Skin epidermis (tissue), 12 donors: ENCODE data around the gene SHCBP1L.
"Not testable (repeated sequence)": the region's sequence is repeated elsewhere in the genome, so short reads cannot be mapped to it uniquely, and the experiment has no call there.

Experiments used
- H3K27ac ChIP-seq, 21 experiments: fragments of 200-600 bp; sonication (generic) in 11 of 21; one replicate each; pipeline ENCODE4 v1.5.0; 2020; ENCODE audit warnings: mild to moderate bottlenecking in 3 of 21, inconsistent platforms in 2 of 21, moderate library complexity in 2 of 21
- H3K4me3 ChIP-seq, 7 experiments: fragments of 200-600 bp; sonication (generic) in 2 of 7; one replicate each; pipeline ENCODE4 v1.5.0; 2020; ENCODE audit warnings: inconsistent platforms in 2 of 7, mild to moderate bottlenecking in 2 of 7, moderate library complexity in 1 of 7

SHCBP1L gene

DNA sequence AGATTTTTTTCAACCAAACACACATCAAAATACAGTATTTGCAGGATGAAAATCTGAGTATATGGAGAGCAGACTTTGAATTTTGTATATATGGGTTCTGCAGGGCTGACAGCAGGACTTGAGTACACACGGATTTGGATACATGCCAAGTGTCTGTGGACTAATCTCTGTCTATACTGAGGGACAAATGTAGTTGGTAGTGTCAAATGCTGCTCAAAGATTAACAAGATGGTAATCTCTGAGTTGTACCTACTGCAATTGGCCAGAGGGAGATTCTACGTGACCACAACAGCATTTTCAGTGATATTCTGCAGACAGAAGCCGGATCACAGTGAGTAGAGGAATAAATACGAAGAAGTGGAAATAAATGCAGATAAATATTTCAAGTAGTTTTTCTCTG lies 43.4 kb downstream of the SHCBP1L start:
- H3K4me3 ChIP-seq: no peak overlapping the region
- H3K27ac ChIP-seq: no peak overlapping the region

DNA sequence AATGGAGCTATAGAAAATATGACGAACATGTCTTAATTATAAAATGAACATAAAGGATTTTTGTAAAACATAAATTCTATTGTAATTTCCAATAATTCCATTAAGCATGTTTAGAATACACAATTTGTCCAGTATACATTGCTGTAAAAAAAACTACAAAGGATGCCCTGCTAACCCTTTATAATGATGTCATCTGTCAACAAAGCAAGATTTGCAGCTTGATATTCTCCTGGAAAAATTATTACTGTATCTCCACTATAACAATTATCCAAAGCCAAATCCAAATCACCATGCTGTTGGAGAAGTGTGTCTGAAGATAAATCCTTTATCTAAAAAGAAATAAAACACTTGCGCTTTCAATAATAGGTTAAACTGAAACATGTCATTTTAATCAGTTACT lies 47.6 kb downstream of the SHCBP1L start:
- Histone ChIP-seq H3K27ac (no peak overlapping the region), H3K4me3 (no peak overlapping the region)

DNA sequence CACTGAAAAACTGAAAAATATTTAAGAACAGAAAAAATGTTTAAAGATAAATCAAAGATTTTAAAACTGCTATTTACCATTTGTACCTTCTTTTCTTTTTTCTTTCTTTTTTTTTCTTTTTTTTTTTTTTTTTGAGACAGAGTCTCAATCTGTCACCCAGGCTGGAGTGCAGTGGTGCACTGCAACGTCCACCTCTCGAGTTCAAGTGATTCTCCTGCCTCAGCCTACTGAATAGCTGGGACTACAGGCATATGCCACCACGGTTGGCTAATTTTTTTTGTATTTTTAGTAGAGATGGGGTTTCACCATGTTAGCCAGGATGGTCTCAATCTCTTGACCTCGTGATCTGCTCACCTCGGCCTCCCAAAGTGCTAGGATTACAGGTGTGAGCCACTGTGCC lies 51.0 kb downstream of the SHCBP1L start:
- H3K27ac ChIP-seq, H3K4me3 ChIP-seq: not testable (repeated sequence)

- Histone ChIP-seq H3K4me3 (no peak overlapping the region), H3K27ac (no peak overlapping the region)
These were observed 55.3 kb downstream of the SHCBP1L start for GRCh38 chr1:182897696-182898095.

- H3K4me3 ChIP-seq: no peak overlapping the region
- H3K27ac ChIP-seq: no peak overlapping the region
These were observed 61.9 kb downstream of the SHCBP1L start for GRCh38 chr1:182890927-182891610.

DNA sequence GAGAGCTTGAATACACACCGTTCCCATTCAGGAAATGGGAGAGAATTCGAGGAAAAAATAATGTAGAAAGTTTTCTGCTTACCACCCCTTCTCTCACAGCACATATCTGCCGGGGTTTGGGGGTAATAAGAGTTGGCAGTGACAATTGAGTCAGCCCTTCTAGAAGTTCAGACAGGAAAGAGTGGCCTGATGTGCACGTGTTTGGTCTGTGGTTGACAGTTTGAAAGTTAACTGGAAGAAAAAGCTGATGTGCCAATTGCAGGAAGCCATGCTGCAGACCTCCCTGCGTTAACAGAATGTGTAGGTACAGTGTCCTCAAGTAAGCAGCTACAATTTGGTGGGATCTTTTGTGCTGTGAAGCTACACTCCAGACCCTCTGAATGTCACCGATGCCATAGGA lies 63.0 kb downstream of the SHCBP1L start:
- H3K27ac ChIP-seq: no peak overlapping the region

DNA sequence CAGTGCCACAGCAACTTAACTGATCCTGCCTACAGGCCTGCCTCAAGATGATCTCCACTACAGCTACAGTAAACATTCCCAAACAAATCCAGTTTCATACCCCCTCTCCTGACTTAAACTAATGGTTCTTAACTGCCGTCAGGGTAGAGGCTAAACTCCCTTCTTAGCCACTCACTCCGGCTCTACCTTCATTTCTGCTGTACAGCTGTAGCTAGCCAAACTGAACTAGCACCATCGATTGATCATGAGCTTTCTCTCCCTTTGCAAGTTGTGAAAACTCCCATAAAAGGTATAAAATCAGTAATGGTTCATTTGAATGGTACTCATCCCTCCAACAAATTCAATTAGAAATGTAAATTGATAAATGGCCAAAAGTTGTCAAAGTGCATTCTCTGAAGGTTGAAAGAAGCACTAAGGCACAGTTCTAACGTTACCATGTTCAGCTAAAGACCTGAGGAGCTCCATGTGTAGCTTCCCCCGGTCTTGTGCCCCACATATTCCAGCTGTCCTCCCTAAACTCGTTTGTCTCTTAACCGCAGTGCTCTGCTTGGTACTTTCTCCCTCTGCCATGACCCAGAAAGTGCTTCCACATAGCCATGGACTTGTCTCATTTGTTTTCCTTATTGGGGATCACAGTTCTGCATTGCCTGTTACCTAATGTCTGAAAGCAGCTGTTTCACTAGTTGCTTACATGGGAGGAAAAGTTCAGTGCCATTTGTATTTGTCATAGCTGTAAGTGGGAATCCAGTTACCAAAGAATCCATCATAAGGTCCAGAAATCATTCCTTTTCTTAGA lies 64.0 kb downstream of the SHCBP1L start:
- Histone ChIP-seq H3K4me3 (no peak overlapping the region), H3K27ac (no peak overlapping the region)

More for the DNA sequence above, 63.0 kb downstream of the SHCBP1L start:
- no peak overlapping the region for H3K4me3 ChIP-seq

- Histone ChIP-seq H3K27ac (no peak overlapping the region), H3K4me3 (no peak overlapping the region)
These were observed 66.0 kb downstream of the SHCBP1L start for GRCh38 chr1:182886985-182887384.

GRCh38 chr1:182885591-182885990 lies 67.4 kb downstream of the SHCBP1L start:
- Histone ChIP-seq H3K27ac (no peak overlapping the region), H3K4me3 (no peak overlapping the region)

- no peak overlapping the region for H3K27ac ChIP-seq
- H3K4me3 ChIP-seq: no peak overlapping the region
These were observed 68.1 kb downstream of the SHCBP1L start for GRCh38 chr1:182884872-182885271.

DNA sequence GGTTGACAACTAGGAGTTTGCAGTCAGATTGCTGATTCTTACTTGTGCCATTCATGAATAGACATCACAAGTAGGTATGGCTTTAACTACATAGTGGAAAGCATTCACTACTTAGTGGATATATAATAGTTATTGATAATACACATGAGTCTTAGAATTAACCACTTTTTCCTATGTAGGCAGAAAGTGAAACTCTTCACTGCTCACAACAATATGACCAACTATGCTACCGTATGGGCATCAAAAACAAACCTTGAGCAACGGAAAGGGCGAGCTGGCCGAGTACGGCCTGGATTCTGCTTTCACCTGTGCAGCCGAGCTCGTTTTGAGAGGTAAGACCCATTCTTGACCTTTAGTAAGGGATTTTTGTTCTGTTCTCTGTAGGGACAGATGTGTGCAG lies 75.1 kb downstream of the SHCBP1L start:
- no peak overlapping the region for H3K4me3 ChIP-seq
- H3K27ac ChIP-seq: no peak overlapping the region

- H3K27ac ChIP-seq: no peak overlapping the region
- H3K4me3 ChIP-seq: no peak overlapping the region
These were observed 75.6 kb downstream of the SHCBP1L start for GRCh38 chr1:182877331-182877730.

DNA sequence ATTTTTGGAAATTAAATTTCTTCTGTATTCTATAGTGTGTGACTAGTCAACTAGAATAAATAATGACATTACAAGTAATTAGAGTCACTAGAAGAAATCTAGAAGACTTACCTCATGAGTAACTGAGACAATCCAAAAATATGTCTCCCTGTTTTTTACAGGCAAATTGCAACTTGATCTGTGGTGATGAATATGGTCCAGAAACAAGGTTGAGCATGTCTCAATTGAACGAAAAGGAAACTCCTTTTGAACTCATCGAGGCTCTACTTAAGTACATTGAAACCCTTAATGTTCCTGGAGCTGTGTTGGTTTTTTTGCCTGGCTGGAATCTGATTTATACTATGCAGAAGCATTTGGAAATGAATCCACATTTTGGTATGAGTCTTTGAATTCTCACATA lies 77.1 kb downstream of the SHCBP1L start:
- H3K4me3 ChIP-seq: no peak overlapping the region
- H3K27ac ChIP-seq: no peak overlapping the region

- Histone ChIP-seq H3K4me3 (no peak overlapping the region), H3K27ac (no peak overlapping the region)
These were observed 80.1 kb downstream of the SHCBP1L start for GRCh38 chr1:182872881-182873280.

DNA sequence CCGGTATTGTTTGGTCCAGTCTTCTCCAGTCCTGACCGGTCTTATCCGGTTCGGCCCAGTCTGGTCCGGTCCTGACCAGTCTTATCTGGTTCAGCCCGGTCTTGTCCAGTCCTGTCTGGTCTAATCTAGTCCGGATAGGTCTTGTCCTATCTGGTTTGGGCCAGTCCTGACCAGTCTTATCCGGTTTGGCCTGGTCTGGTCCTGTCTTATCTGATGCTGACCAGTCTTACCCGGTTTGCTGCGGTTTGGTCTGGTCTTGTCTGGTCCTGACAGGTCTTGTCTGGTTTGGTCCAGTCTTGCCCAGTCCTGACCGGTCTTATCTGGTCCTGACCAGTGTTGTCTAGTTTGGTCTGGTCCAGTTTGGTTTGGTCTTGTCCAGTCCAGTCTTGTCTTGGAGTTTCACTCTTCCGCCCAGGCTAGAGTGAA lies 83.7 kb downstream of the SHCBP1L start:
- H3K27ac ChIP-seq: peak overlapping the region in 1 of 21 experiments; percentile 31
- H3K4me3 ChIP-seq: no peak overlapping the region

GRCh38 chr1:182867861-182868260 lies 85.1 kb downstream of the SHCBP1L start:
- Histone ChIP-seq H3K27ac (no peak overlapping the region), H3K4me3 (no peak overlapping the region)

DNA sequence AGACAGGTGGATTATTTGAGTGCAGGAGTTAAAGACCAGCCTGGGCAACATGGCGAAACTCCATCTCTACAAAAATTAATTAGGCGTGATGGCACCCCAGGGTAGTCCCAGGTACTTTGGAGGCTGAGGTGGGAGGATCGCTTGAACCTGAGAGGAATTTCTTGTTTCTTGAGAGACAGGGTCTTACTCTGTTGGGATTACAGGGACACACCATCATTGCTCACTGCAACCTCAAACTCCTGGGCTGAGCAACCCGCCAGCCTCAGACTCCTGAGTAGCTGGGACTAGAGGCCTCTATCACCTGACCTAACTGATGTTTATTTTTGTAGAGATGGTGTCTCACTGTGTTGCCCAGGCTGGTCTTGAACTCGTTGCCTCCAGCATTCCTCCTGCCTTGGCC lies 89.0 kb downstream of the SHCBP1L start:
- Histone ChIP-seq H3K4me3 (no peak overlapping the region), H3K27ac (no peak overlapping the region)

- no peak overlapping the region for H3K4me3 ChIP-seq
- no peak overlapping the region for H3K27ac ChIP-seq
These were observed 90.1 kb downstream of the SHCBP1L start for GRCh38 chr1:182862827-182863226.

DNA sequence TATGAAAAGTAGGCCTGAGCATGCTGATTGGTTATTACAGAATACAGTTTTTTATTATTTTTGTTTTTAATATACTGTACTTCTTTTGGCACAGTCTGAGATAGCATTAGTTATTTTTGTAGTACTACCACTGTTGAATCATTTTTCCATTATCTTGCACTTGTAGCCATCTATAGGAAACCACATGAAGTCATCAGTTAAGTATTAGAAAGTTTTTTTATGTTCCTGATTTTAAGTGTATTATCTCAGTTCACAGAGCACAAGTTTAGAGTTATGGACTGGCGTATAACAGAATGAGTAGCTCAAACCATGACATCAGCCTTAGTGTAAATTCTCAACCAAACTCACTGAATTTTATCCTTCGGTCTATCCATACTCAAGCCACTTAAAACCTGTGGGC lies 91.0 kb downstream of the SHCBP1L start:
- no peak overlapping the region for H3K4me3 ChIP-seq
- no peak overlapping the region for H3K27ac ChIP-seq

DNA sequence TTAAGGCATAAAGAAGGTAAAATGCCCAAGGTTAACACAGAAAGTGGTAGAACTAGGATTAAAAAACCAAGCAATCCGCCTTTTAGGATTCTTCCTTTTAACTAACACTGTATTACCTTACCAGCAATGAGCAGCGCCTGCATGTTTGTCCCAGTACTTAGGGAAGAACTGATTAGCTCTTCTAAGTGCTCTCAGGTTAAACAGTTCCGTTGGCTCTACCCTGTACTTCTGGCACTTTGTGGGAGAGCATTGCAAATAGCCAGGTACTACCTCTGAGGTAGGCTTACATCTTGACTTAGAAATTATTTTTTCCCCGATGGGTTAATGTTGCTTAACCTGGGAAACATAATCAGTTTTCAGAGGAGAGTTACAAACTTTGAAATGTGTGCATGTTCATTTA lies 92.3 kb downstream of the SHCBP1L start:
- Histone ChIP-seq H3K4me3 (no peak overlapping the region), H3K27ac (no peak overlapping the region)

DNA sequence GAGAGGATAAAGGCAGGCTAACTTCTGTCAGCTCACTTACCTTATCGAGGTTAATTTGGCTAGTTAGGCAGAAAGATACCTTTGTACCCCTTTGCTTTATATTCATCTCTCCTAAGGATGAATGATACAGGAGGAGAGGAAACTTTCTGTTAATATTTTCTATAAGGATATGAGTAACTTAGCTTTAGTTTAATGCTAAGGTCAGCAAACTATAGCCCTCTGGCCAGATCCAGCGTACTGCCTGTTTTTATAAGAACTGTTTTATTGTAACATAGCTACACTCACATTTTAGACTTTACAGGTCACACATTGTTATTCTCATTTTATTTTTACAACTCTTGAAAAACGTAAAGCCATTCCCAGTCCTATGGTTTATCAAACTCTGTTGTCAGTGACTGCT lies 95.8 kb downstream of the SHCBP1L start:
- no peak overlapping the region for H3K4me3 ChIP-seq
- no peak overlapping the region for H3K27ac ChIP-seq
